Stimulated activated CD8-positive, alpha-beta memory T cell treated with anti-CD3 and anti-CD28 coated beads, Interleukin-2, amount 100 ng/mL, for 48 hours (primary cell): ENCODE data around the gene GPRIN1.

ENCODE experiments used
- DNase-seq, 2 donors: peaks; one replicate each; pipeline ENCODE4 v3.0.0-alpha.2; 2020; ENCODE audit warnings: low read depth in 2 of 2

The GPRIN1 gene

DNA sequence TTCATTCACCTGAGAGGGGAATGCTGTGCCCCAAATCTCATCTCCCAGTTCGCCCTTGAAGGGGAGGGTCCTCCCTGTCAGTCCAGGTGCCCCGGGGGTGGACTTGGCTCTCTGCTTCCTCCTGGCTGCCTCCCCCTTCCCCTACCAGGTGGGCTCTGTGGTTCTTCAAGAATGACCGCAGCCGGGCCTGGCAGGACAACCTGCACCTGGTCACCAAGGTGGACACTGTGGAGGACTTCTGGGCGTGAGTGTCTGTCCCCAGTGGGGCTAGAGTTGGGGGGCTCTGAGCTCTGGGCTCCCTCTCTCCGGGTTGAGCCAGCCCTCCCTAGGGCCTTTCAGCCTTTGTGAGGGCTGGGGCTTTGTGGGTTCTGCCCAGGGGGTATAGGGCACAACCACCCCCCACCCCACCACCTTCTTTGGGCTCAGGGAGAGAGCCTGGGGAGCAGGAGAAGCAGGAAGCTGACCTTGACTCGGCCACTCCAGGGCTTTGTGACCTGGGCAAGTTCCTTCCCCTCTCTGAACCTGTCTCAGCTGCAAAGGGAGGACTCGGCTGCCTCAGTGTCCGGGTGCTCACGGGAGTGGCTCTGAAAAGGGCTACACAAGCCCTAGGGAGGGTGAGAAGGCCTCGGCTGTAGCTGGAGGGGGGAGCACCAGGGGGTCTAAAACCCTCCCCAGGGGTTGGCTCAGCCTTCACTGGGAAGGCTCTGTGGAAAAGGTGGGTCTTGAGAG, 33.7 kb upstream of the GPRIN1 start:
- no peak for DNase-seq

DNA sequence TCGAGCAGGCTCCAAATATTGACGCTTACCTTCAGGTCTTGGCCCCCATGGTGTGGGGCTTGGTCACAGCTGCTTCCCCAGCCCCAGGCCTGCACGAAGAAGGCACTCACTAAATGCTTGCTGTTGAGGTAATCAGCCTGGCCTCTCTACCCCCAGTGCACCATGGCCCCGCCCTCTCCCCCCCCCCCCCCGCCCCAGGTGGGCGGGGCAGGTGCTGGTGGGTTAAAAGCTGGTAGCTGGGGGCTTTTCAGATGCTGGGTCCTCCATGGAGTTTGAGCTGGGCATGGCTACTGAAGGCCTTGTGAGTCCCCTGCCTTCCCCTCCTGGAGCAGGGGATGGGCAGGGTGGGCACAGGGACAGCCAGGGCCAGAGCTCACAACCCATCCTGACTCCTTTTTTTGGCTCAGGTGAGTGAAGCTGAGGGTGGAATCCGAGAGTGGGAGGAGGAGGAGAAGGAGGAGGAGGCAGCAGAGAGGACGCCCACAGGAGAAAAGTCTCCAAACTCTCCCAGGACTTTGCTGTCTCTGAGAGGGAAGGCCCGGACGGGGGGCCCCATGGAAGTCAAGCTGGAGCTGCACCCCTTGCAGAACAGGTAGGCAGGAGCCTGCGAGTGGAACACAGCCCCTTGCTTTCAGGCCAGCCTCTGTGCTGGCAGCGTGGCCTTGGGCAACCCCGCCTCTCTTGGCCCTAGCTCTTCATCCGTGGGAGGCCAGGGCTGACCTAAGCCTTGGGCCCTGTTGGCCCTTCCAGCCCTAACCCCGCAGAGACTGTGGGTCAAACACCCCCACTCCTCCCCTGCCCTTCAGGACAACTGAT, 32.9 kb upstream of the GPRIN1 start:
- DNase-seq, result no peak

DNA sequence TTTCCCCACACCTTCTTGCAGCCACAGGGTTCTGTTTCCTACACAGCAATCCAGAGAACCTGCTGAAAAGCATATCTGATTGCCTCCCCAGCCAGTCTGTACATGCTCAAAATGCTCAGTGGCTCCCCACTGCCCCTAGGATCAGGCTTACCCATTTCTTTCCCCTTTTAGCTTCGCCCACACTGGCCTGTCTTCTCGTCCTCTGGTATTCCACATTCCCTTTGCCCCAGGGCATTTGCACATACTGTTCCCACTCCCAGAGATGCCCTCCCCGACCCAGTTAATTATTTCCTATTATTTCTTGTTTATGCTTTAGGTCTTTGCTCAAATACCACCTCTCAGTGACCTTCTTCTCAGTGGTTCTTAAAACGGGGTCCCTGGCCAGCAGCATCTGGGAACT, 30.7 kb upstream of the GPRIN1 start:
- DNase-seq, result no peak

DNA sequence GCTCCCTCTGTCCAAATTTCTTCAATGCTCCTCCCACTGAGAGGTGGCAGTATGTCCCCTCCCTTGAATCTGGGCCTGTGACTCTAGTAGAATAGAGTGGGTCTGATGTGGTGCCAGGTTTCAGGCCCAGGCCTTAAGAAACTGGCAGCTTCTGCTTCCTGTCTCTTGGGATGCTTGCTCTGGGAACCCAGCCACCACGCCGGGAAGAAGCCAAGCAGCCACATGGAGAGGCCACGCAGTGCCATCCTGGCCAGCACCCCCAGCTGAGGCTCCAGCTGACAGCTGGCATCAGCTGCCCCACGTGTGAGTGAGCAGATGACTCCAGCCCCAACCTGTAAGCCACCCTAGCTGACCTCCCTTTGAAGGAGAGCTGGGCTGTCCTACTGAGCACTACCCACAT, 30.0 kb upstream of the GPRIN1 start:
- DNase-seq, result no peak

DNA sequence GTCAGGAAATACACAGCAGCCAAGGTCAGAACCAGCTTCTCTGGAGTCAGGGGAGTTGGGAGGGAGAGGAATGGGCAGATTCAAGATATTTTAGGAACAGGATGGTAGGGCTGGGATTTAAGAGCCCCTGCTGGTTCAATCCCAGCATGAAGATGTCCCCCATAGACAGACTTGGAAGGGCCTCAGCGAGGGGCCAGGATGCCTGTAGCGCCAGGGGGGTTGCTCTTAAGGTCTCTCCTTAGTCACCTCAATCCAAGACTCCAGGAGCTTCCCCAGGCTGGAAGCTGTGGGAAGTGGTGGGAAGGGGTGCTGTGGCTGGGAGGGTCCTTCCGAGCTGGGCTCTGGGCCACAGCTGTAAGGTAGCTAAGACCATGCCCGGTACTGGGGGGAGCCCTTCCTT, 29.3 kb upstream of the GPRIN1 start:
- DNase-seq, result no peak

DNA sequence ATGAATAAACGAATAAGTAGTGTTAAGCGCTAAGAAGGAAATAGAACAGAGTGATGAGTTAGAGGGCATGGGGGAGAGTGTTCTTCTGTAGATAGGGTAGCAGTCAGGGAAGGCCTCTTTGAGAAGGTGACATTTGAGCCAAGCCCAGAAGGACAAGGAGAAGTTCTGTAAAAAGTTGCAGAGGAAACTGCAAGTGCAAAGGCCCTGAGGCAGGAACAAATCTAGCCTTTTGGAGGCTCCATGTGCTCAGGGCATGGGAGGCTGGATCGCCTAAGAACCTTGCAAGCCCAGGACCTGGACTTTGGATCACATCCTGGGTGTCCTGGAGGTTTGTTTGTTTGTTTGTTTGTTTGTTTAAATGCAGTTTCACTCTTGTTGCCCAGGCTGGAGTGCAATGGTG, 28.5 kb upstream of the GPRIN1 start:
- no peak for DNase-seq

DNA sequence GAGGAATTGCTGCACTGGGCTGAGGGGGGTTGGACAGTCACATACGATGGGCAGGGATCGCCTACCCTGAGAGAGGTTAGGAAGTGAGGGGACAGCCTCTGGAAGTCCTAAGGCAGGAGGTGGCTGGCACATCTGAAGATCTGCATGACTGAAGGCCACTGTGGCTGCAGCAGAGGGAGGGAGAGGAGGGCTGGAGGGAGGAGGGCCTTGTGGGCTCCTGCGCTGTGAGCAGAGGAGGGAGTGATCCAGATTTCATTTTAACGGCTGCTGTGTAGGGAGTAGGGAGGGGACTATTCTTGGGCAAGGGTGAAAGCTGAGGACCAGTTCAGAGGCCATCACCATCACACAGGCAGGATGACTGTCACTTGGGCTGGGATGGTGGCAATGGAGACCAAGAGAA, 27.6 kb upstream of the GPRIN1 start:
- DNase-seq, result no peak

DNA sequence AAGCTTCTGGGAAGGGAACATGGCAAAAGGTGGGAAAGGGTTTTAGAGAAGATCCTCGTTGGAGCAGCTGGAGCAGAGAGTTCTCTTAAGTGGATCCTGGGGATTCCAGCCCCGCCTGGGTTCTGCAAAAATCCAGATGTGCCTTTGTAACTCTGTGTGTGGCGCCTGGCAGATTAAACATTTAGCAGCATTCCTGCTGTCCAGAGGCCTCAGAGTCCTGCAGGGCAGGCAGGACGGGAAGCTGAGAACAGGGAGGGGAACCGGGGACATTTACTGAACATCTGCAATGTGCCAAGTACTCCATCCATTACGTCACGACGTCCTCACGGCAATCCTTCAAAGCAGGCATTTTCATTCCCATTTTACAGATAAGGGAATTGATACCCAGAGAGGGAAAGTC, 26.5 kb upstream of the GPRIN1 start:
- no peak for DNase-seq

DNA sequence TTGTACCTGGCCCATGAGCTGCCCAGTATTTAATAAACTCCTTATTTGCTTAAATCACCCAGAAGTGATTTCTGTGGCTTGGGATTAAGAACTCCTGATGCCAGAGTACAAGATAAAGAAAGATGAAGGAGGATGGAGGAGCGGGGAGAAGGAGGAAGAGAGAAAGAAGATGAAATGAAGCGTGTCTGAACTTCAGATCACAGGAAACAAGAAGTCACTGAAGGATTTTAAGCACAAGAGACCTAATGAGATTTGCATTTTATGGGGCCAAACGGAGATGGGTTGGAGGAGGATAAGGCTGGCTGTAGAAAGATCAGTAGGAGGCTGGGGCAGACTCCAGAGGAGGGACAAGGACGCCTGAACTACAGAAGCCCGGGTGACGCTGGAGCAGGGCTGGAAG, 23.6 kb upstream of the GPRIN1 start:
- DNase-seq, result no peak

DNA sequence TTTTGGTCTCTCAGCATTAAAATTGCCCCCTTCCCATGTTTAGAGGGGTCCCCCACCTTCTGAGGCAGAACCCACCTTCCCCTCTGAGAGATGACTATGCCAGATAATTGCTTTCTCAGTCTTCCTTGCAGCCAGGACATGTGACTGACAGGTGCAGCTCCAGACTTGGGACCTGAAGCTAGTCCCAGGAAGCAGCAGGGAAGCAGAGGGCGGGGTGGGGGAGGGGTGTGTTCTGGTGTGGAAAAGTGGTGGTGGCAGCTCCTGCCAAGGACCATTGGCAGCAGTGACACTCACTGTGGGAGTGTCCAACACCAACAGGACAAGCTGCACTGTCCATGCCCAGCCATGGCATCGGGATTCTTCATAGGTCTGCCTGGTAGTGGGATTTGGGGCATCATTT, 22.8 kb upstream of the GPRIN1 start:
- DNase-seq, result no peak

DNA sequence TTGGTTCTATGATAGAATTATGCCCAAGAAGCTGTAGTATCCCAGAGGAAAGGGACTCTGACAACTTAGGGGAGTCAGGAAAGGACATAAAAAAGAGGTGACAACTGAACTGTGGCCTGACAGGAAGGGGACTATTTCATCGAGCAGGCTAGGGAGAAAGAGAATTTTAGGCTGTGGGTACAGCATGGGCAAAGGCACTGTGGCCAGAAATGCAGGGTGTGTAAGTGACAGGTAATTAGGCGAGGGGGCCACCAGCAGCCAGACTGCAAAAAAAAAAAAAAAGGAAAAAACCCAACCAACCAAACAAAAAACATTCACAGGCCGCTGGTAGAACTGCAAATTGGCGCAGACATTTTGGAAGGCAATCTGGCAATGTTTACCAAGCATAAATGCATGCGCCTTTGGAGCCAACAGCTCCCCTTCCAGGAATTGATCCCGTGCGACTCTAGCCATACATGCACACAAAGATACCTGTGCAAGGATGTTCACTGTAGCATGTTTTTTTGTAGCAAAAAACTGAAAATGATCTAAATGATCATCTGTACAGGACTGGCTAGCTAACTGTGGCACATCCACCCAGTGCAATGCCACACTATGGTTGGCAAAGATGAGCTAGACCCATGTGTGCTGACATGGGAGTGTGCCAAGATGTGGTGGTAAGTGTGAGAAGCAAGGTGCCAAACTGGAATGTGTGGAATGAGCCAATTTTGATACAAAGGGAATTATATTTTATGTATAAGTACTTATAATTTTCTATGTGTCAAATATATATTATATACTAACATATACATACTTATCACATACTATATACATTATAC, 21.6 kb upstream of the GPRIN1 start:
- DNase-seq, result no peak

DNA sequence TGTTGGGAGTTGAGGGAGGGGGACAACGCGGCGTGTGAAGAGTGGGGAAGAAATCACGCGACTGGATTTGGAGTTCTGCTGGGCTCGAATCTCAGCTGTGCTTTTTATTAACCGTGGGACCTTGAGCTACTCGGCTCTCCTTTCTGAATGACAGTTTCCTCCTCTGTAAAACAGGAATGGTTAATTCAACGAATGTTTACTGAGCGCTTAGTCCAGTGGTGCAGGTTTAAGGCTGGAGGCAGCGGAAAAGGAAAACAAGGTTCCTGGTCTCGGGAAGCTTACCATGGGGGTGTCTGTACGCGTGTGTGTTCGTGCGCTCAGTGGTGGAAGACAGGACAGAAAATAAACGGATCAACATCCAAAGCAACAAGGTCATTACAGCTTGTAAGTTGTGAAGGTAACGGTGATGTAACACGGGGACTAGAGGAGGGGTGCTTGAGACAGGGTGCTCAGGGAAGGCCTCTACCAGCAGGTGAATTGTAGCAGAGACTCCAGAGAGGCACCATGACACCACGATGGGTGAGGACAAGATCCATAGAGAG, 20.8 kb upstream of the GPRIN1 start:
- no peak for DNase-seq

DNA sequence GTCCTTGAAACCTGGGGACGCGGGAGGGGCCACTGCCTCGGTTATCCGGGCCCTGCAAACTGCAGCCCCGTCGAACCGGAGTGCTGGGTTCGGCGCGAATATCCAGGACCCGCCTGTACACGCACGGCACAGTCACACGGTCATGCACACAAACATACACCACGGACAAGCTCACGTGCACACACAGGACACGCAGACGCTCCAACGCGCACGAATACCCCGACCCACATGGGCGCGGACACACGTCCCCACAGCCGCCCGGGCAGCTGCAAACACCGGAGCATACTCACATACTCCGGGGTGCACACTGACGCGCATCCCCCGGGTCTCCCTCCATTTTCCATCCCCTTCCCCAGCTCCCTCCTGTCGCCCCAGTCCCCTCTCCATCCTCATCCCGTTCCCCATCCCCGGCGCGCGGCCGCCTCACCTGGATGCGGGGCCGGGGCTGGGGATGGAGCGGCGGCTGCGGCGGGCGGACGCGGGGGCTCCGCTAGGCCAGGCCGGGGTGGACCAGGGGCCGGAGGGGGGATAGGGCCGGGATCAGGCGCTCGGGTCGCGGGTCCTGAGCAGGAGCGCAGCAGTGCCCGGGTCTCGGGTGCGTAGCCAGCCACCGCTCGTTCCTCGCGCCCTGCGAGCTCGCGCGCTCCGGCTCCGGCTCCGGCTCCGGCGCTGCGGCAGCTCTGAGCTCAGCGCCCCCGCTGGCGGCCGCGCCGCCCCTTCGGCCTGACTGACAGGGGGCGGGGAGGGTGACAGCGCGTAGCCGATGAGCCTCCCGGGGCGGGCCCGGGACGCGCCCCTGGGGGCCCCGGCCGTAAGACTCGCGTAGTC, 20.1 kb upstream of the GPRIN1 start, which contains the start of the genes EIF4E1B and SNCB:
EIF4E1B (plus strand) TSS at position 823 of the 828 bp plus-strand sequence. CDS start 12,113 bp downstream, outside the sequence.
SNCB (minus strand) TSS at position 682 of the 828 bp plus-strand sequence. CDS start 880 bp downstream, outside the sequence.
- DNase-seq, result peak; percentile 53 to 56

DNA sequence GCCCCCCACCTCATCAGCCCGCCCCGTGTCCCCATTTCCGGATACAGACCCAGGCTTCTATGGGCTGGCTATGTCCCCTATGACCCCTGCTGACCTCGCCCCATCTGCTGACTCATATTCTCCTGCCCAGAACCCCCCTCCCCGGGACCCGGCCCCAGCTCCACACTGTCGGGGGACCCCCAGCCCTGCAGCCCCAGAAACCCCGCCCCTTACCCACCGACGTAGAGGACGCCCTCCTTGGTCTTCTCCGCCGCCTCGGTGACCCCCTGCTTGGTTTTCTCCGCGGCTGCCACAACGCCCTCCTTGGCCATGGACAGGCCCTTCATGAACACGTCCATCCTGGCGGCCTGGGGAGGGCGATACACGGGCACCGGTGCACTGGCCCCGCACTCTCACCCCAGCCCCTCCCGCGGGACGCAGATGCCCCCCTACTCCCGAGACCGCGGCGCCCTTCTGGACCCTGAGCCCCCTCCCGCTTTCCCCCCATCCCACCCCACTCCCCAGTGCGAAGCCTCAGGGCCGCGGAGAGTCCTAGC, 19.4 kb upstream of the GPRIN1 start:
- no peak for DNase-seq

DNA sequence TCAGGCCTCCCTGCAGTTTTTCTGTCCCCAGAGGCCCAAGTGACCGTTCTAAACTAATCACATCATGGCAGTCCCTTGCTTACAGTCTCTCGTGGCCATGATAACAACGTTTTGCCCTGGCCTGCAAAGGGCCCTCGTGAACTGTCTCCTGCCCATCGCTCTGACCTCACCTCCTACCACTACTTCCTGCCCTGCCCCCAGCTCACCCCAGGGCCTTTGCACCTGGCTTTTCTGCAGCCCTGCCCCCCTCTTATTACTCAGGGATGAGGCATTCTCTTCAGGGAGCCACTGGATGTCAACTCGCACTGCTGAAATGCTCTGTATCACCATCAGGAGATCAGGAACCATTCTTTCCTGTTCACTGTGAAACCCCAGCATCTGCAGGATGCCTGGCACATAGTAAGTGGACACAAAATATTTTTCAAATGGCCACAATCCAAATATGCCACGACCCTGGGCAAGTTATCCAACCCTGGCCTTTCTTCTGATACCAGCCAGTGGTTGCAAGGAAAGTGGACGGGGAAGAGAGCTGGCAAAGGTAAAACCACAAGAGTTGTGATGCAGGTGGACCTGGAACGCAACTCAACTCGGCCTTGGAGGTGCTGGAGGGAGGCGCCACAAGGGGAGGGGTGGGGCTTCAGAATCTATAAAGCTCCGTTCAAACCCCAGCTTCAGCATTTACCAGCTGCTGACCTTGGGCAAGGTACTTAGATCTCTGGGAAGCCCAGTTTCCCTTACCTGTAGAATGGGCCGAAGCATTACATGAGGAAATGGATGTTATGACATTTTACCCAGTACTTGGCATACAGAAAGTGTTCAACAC, 18.7 kb upstream of the GPRIN1 start:
- no peak for DNase-seq

DNA sequence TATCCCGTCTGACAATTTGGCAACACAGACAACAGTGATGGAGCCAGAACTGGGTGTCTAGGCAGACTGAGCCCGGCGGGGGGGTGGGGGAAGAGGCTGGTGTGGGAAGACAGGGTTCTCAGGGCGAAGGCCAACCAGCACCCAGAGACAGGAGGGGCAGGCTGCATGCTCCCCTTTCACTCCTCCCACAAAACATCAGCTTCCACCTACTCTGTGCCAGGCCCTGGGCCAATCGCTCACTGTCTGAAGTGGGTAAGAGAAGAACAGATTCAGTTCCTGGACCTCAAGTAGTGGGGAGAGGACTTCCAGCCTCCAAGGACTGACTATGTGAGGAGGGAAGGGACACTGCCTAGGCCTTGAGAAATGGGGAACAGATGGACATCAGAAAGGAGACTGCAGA, 17.6 kb upstream of the GPRIN1 start:
- DNase-seq, result no peak

DNA sequence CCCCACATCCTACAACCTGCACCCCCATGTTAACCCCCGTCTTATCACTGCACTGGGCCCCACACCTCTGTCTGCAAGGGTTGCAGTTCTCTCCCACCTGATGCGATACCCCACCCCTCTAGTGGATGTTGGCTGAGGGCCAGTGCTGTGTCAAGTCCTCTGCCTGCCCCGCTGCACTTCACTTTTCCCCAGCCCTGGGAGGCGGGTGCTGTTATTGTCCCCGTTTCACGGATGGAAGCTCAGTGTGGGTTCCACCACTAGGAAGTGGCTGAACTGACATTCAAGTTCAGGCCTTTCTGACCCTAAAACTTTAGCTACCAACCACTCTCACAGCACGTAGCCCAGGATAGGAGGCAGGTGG, 16.9 kb upstream of the GPRIN1 start:
- no peak for DNase-seq

DNA sequence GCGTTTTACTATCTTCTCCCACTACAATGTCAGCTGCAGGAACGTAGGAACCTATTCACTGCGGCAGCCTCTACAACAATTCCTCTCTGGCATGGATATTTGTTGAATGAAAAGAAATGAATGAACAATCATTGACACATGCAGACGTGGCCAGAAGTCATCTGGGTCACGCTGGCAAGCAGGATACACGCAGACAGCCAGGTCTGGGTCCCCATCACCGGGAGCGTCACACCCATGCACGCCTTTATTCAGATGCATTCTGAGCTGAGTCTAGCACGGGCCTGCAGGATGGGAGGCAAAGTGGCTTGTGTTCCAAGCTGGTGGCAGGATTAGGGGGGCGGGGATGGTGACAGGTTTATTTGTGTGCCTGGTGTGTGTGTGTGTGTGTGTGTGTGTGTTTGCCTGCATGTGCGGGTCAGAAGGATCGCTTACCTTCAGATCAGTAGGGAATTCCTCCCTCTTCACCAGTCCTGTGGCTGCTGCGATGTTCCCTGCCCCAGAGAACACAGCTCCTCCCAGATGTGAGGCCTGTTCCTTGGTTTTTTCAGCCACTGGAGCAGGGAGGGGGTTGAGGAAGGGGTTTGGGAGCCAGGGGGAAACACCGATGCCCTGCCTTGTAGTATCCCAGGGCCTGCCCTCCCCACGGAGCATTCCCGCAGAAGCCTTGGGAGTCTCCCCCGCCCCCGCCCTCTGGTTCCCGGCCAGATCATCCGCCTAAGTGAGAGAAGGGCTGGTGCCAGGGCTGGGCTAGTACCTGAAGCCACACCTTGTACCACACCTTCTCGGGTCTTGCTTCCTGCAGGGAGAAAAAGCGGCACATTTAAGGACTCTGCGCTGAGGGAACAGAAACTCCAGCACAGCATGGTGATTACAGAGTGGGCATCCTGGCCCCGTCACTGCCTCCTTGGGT, 16.3 kb upstream of the GPRIN1 start:
- no peak for DNase-seq

DNA sequence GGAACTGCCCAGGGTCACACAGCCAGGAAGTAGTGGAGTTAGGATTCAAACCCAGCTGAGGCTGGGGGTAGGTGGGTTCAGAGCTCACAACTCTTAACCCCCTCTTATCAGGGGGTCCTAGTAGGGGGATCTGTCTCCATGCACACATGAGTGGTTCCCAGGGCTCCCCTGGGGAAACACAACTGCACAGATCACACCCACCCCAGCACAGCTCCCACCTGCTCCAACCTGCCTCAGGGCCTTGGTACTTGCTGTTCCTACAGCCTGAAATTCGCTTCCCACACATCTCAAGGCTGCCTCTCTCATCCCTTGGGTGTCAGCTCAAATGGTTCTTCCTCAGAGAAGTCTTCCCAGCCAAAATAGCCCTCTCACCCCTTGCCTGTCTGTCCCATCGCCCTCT, 15.6 kb upstream of the GPRIN1 start:
- no peak for DNase-seq
